ENCODE results near the gene LHX2.

The LHX2 gene

DNA sequence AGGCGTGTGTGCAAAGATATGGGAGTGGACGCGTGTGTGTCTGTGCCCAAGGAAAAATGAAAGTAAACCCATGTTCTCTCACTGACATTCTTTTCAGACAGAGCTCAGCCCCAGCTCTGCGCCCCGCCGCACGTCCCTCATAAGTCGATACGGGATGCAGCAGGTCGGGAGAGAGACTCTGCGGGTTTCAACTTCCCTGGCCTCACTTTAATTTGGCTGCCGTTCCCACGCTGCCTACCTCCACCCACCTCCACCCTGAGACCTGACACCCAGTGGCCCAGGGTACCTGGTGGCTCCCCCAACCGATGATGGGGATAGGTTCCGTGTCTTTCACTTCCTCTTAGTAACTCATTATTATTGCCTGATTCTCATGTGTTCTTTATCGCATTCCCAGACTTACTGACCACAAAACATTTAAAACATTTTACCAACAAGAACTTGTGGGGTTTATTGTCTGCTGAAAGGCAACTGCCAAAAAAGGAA is 19.4 kb downstream of the LHX2 start:
- H3K27me3 ChIP-seq (ENCODE audit: insufficient read depth, insufficient read length) = no peaks in the 10 kb centered on the region
- DNase-seq (ENCODE audit: low read depth, low spot score) = no peak
- H3K4me3 ChIP-seq (ENCODE audit: insufficient read length, low read depth) = no peak overlapping the region
- H3K4me1 ChIP-seq (ENCODE audit: insufficient read depth, insufficient read length) = peaks cover 10% of the 10 kb centered on the region
- H3K36me3 ChIP-seq (ENCODE audit: insufficient read depth, insufficient read length, low read length) = no peaks in the 10 kb centered on the region
- no peak overlapping the region for H3K9ac ChIP-seq (ENCODE audit: insufficient read length, low read depth)
- no peak for TF ChIP-seq ZNF274 (IDR thresholded peaks at IDR 0.05; ENCODE audit: low read depth, low read length)
- TF ChIP-seq YY1 (IDR thresholded peaks at IDR 0.05; ENCODE audit: insufficient read depth, insufficient read length) = no peak
- TF ChIP-seq SUZ12 (IDR thresholded peaks at IDR 0.05; ENCODE audit: extremely low read depth, insufficient read depth, insufficient read length) = no peak
- H3K9me3 ChIP-seq (ENCODE audit: insufficient read depth, low read length) = no peaks in the 10 kb centered on the region

DNA sequence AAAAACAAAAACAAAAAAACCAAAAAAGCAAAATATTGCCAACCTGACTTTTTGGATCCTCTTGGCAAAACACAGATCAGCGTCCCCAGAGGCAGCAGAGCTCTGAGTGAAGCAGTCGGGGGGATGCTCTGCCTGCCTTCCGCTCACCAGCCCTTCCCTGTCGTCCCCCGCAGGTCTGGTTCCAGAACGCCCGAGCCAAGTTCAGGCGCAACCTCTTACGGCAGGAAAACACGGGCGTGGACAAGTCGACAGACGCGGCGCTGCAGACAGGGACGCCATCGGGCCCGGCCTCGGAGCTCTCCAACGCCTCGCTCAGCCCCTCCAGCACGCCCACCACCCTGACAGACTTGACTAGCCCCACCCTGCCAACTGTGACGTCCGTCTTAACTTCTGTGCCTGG is 20.7 kb downstream of the LHX2 start:
- no peaks in the 10 kb centered on the region for H3K36me3 ChIP-seq (ENCODE audit: insufficient read depth, insufficient read length, low read length)
- H3K27me3 ChIP-seq (ENCODE audit: insufficient read depth, insufficient read length) = no peaks in the 10 kb centered on the region
- no peaks in the 10 kb centered on the region for H3K9me3 ChIP-seq (ENCODE audit: insufficient read depth, low read length)
- TF ChIP-seq ZNF274 (IDR thresholded peaks at IDR 0.05; ENCODE audit: low read depth, low read length) = no peak
- no peak for TF ChIP-seq YY1 (IDR thresholded peaks at IDR 0.05; ENCODE audit: insufficient read depth, insufficient read length)
- no peak for TF ChIP-seq SUZ12 (IDR thresholded peaks at IDR 0.05; ENCODE audit: extremely low read depth, insufficient read depth, insufficient read length)
- peaks cover 10% of the 10 kb centered on the region for H3K4me1 ChIP-seq (ENCODE audit: insufficient read depth, insufficient read length)
- no peak overlapping the region for H3K4me3 ChIP-seq (ENCODE audit: insufficient read length, low read depth)
- DNase-seq (ENCODE audit: low read depth, low spot score) = no peak
- no peak overlapping the region for H3K9ac ChIP-seq (ENCODE audit: insufficient read length, low read depth)

DNA sequence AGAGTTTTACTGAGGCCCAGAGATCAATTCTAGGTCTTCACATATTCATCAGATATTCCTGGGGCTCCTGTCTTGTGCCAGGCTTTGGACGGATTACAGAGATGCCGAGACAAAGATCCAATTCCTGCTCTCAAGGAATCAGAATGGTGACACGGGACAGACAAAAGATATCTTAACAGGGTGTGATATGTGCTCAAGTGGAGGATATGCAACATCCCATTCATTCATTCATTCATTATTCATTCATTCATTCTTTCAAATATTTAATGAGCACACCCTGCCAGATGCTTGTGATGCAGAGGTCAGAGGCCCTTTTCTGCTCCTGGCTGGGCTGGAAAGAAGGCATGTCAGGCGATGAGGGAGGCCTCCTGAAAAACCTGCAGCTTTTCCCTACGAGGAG is 21.8 kb downstream of the LHX2 start:
- TF ChIP-seq ZNF274 (IDR thresholded peaks at IDR 0.05; ENCODE audit: low read depth, low read length) (no peak), SUZ12 (IDR thresholded peaks at IDR 0.05; ENCODE audit: extremely low read depth, insufficient read depth, insufficient read length) (no peak), YY1 (IDR thresholded peaks at IDR 0.05; ENCODE audit: insufficient read depth, insufficient read length) (no peak)
- Histone ChIP-seq H3K9me3 (ENCODE audit: insufficient read depth, low read length) (no peaks in the 10 kb centered on the region), H3K4me3 (ENCODE audit: insufficient read length, low read depth) (no peak overlapping the region), H3K36me3 (ENCODE audit: insufficient read depth, insufficient read length, low read length) (no peaks in the 10 kb centered on the region), H3K27me3 (ENCODE audit: insufficient read depth, insufficient read length) (no peaks in the 10 kb centered on the region), H3K9ac (ENCODE audit: insufficient read length, low read depth) (no peak overlapping the region), H3K4me1 (ENCODE audit: insufficient read depth, insufficient read length) (peaks cover 15% of the 10 kb centered on the region)
- DNase-seq (ENCODE audit: low read depth, low spot score) = no peak

DNA sequence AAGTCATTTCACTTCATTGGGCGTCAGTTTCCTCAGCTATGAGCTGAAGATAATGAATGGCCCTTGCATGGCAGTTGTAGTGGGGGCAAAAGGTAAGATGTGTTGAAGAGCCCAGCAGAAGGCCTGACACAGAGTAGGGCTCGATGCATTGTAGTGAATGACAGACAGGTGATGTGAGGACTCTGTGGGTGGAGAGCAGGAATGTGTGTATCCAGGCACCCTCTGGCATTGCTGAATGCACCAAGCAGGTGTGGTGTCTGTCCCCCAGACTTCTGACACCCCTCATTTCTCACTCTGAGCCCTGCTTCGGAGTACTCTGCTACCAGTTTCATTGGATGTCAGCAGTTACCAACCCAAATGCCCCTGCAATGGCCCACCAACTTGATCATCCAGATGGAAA is 22.4 kb downstream of the LHX2 start:
- no peak for DNase-seq (ENCODE audit: low read depth, low spot score)
- Histone ChIP-seq H3K4me1 (ENCODE audit: insufficient read depth, insufficient read length) (peaks cover 16% of the 10 kb centered on the region), H3K36me3 (ENCODE audit: insufficient read depth, insufficient read length, low read length) (no peaks in the 10 kb centered on the region), H3K27me3 (ENCODE audit: insufficient read depth, insufficient read length) (no peaks in the 10 kb centered on the region), H3K9me3 (ENCODE audit: insufficient read depth, low read length) (no peaks in the 10 kb centered on the region), H3K4me3 (ENCODE audit: insufficient read length, low read depth) (no peak overlapping the region), H3K9ac (ENCODE audit: insufficient read length, low read depth) (no peak overlapping the region)
- TF ChIP-seq YY1 (IDR thresholded peaks at IDR 0.05; ENCODE audit: insufficient read depth, insufficient read length) (no peak), ZNF274 (IDR thresholded peaks at IDR 0.05; ENCODE audit: low read depth, low read length) (no peak), SUZ12 (IDR thresholded peaks at IDR 0.05; ENCODE audit: extremely low read depth, insufficient read depth, insufficient read length) (no peak)

DNA sequence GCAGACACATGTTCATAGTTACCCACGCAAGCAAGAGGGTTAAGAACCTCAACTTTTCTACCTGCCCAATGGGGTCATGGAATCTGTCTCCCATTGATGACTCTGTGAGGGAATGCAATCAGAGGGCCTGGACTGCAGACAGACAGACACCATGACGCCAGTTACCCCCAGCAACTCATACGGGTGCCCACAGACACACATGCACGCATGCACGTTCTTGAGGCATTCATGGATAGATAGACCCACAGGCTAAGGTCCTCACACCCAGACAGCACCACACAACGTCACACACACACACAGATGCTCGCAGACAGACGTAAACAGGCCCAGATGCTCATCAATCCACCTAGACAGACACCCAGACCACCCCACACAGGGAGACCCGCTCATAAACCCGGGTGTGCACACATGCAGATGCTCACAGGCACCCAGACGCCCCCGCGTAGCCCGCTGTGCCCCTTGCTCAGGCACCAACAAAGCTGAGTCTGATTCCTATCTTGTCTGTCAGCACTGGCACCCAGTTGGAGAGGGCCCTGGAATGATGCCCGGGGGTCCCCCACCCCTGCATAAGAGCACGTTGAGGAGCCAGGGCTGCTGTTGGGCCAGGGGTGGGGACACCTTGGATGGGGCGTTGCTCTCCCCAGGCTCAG is 23.6 kb downstream of the LHX2 start:
- H3K4me1 ChIP-seq (ENCODE audit: insufficient read depth, insufficient read length) = peaks cover 11% of the 10 kb centered on the region
- TF ChIP-seq ZNF274 (IDR thresholded peaks at IDR 0.05; ENCODE audit: low read depth, low read length) = no peak
- TF ChIP-seq SUZ12 (IDR thresholded peaks at IDR 0.05; ENCODE audit: extremely low read depth, insufficient read depth, insufficient read length) = no peak
- no peak for TF ChIP-seq YY1 (IDR thresholded peaks at IDR 0.05; ENCODE audit: insufficient read depth, insufficient read length)
- no peak overlapping the region for H3K9ac ChIP-seq (ENCODE audit: insufficient read length, low read depth)
- H3K36me3 ChIP-seq (ENCODE audit: insufficient read depth, insufficient read length, low read length) = no peaks in the 10 kb centered on the region
- no peak for DNase-seq (ENCODE audit: low read depth, low spot score)
- H3K9me3 ChIP-seq (ENCODE audit: insufficient read depth, low read length) = no peaks in the 10 kb centered on the region
- H3K27me3 ChIP-seq (ENCODE audit: insufficient read depth, insufficient read length) = peaks cover 7% of the 10 kb centered on the region
- H3K4me3 ChIP-seq (ENCODE audit: insufficient read length, low read depth) = no peak overlapping the region

DNA sequence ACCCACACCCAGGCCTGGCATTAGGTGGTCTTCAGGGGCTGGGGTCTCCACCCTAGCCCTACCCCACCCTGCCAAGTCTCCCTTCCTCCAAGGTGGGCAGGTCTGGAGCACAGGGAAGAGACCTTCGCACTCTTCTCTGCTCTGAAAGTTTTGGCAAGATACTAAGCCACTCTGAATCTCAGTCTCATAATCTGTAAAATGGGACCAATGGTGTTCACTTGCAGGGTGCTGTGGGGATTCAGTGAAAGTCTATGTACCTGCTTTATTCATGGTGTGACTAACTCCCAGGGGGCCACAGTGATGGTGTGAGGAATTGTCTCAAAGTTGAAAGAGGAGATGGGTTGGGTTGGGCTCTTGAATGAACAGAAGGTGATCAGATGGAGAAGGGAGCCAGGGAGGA is 25.0 kb downstream of the LHX2 start:
- TF ChIP-seq ZNF274 (IDR thresholded peaks at IDR 0.05; ENCODE audit: low read depth, low read length) = no peak
- no peak for TF ChIP-seq SUZ12 (IDR thresholded peaks at IDR 0.05; ENCODE audit: extremely low read depth, insufficient read depth, insufficient read length)
- no peak for TF ChIP-seq YY1 (IDR thresholded peaks at IDR 0.05; ENCODE audit: insufficient read depth, insufficient read length)
- Histone ChIP-seq H3K4me1 (ENCODE audit: insufficient read depth, insufficient read length) (peaks cover 15% of the 10 kb centered on the region), H3K36me3 (ENCODE audit: insufficient read depth, insufficient read length, low read length) (no peaks in the 10 kb centered on the region), H3K9me3 (ENCODE audit: insufficient read depth, low read length) (no peaks in the 10 kb centered on the region), H3K27me3 (ENCODE audit: insufficient read depth, insufficient read length) (peaks cover 16% of the 10 kb centered on the region), H3K4me3 (ENCODE audit: insufficient read length, low read depth) (no peak overlapping the region), H3K9ac (ENCODE audit: insufficient read length, low read depth) (no peak overlapping the region)
- DNase-seq (ENCODE audit: low read depth, low spot score) = no peak

DNA sequence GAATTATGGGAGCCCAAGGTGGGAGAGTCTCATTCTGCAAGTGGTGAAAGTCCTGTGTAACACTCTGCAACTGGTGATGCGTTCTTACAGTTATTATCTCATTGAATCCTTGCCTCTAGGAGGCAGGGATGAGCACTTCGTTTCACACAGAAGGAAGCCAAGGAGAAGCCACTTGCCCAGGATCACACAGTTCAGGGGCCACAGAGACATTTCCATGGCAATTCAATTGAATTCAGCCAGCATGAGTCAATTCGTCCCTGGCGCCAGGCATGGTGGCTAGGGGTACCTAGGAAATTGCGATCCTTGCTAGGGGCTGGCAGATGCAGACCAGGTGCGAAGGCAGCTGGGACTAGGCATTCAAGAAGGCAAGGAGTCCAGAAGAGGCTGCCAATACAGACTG is 26.2 kb downstream of the LHX2 start:
- Histone ChIP-seq H3K9ac (ENCODE audit: insufficient read length, low read depth) (no peak overlapping the region), H3K4me3 (ENCODE audit: insufficient read length, low read depth) (no peak overlapping the region), H3K27me3 (ENCODE audit: insufficient read depth, insufficient read length) (peaks cover 16% of the 10 kb centered on the region), H3K36me3 (ENCODE audit: insufficient read depth, insufficient read length, low read length) (no peaks in the 10 kb centered on the region), H3K4me1 (ENCODE audit: insufficient read depth, insufficient read length) (peaks cover 17% of the 10 kb centered on the region), H3K9me3 (ENCODE audit: insufficient read depth, low read length) (no peaks in the 10 kb centered on the region)
- no peak for DNase-seq (ENCODE audit: low read depth, low spot score)
- TF ChIP-seq YY1 (IDR thresholded peaks at IDR 0.05; ENCODE audit: insufficient read depth, insufficient read length) (no peak), SUZ12 (IDR thresholded peaks at IDR 0.05; ENCODE audit: extremely low read depth, insufficient read depth, insufficient read length) (no peak), ZNF274 (IDR thresholded peaks at IDR 0.05; ENCODE audit: low read depth, low read length) (no peak)
